ENCODE data around the gene MAGI2. TPM values are rescaled to one million over a fixed set of nuclear protein-coding genes. Genes with fewer than 3 reads are reported as not detected.
"Not testable (repeated sequence)": the region's sequence is repeated elsewhere in the genome, so short reads cannot be mapped to it uniquely, and the experiment has no call there.

The MAGI2 gene
- total RNA-seq, 1 donor from 2014 or later = 6.0 TPM

GRCh38 chr7:79064187-79064823, 389.2 kb downstream of the MAGI2 start:
- no peak for DNase-seq (ENCODE audit: low read depth)

DNA sequence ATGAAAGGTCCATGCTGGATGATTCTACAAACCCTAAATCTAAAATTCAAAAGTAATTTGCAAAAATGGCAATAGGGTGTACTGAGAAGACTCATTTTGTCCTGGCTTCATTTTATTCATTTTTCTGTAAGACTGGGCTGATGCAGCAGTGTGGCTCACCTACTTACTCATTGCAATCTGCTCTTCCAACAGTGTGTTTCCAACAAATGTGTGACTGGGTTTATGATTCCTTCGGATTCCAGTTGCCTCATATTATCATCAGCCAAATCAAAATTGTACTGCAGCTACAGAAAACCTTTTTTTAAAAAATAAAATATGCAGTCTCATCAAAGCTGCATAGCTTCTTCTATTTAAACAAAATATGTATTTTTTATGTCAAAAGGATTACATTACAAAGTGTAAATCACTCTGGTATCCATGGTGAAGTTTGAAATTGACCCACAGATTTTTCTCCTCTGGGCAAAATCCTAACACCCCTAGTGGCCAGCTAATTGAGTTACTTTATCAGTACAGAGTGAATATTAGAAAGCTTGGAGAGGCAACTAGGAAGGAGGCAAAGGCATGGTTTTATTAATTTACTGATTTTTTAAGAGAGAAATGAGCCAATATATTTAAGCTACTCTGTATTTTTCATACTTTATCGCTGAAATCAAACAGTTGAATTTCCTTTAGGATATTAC, 390.3 kb downstream of the MAGI2 start:
- no peak for DNase-seq (ENCODE audit: low read depth)

- DNase-seq (ENCODE audit: low read depth) = no peak
These were observed 393.0 kb downstream of the MAGI2 start for GRCh38 chr7:79060498-79060897.

DNA sequence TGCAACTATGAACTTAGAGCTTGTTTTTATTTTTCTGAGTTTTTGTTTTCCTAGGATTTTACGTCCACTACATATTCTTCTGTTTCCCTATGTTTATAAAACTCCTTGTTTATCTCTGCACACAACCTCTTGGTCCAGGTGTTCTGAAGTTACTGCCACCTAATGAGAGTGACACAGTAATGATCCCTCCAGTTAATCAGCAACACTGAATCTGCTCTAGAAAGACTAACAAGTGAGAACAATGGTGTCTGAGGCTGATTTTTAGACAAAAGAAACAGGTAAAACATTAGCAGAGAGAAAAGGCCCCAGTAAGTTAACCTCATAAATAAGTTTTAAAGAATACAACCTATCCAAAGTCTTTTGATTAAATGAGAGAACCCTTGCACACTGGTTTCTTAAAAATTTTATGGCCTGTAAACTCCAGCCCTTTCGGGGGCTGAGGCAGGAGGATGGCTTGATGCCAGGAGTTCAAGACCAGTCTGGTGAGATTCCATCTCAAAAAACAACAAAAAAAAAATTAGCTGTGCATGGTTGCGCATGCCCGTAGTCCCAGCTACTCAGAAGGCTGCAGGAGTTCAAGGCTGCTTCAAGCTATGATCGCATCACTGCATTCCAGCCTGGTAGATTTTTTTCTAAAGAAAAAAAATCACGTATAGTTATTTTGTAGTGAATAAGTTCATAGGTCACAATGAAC, 397.6 kb downstream of the MAGI2 start:
- no peak for DNase-seq (ENCODE audit: low read depth)

DNA sequence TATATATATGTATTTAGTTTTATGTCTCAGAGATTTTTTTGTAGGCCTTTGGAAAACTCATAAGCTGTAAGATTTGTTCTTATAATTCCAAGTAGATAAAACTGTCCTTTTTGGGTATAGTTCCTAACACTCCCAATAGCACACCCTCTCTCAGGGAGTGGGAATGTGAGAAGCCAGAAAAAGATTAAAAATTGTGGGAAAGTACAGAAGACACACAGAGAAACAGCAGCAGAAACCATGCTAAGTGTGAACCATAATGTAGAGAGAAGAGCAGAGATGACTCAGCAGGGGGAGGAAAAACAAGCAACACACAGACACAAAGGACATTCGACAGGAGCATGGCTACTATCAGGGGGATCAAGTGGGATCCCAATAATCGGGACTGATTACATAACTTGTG, 401.6 kb downstream of the MAGI2 start:
- DNase-seq (ENCODE audit: low read depth) = peak; percentile 10

- DNase-seq (ENCODE audit: low read depth) = peak; percentile 65
These were observed 402.9 kb downstream of the MAGI2 start for GRCh38 chr7:79050603-79051002.

- DNase-seq (ENCODE audit: low read depth) = peak; percentile 6
These were observed 407.4 kb downstream of the MAGI2 start for GRCh38 chr7:79046061-79046460.

- no peak for DNase-seq (ENCODE audit: low read depth)
These were observed 416.5 kb downstream of the MAGI2 start for GRCh38 chr7:79037001-79037400.

DNA sequence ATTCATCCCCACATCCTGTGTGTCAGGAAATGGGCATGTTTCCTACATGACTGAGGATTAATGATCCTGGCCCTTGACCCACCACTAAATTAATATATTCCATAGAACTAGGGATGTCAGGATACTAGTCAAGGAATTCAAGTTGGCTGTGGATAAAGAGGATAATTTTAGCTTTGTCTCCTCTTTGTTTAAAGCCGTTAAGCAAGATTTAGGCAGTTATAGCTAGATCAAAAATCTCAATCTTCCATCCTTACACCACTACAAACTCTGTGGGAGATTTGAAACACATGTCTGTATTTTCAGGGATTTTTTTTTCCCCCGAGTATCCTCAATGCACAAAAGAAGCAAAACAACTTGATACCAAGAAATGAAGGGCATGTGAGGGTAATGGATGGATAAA, 417.1 kb downstream of the MAGI2 start:
- DNase-seq (ENCODE audit: low read depth) = no peak

GRCh38 chr7:79035858-79036257, 417.6 kb downstream of the MAGI2 start:
- DNase-seq (ENCODE audit: low read depth) = no peak

DNA sequence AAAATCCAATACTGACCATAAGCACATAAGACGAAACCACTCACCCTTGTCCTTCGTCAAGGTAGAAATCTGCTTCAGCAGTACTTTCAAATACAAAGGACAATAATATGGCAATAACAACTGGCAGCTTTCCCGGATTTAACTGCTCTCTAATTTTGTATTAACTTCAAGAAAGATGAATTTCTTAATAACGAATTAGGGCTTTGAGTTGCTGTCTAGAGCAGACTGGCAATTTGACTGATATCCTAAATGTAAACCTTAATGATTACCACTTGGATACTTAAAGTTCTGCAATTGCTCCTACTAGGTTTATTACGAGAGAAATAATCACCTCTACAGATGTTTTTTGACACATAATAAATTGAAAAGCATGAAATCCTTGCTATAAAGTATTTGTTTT, 418.7 kb downstream of the MAGI2 start:
- no peak for DNase-seq (ENCODE audit: low read depth)

DNA sequence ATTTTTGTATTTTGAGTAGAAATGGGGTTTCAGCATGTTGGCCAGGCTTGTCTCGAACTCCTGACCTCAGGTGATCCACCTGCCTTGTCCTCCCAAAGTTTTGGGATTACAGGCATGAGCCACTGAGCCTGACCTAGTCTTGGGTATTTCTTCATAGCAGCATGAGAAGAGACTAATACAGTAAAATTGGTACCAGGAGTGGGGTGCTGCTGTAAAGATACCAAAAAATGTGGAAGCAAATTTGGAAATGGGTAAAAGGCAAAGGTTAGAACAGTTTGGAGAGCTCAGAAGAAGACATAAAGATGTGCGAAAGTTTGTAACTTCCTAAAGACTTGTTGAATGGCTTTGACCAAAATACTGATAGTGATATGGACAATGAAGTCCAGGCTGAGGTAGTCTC, 433.8 kb downstream of the MAGI2 start:
- DNase-seq (ENCODE audit: low read depth) = not testable (repeated sequence)

DNA sequence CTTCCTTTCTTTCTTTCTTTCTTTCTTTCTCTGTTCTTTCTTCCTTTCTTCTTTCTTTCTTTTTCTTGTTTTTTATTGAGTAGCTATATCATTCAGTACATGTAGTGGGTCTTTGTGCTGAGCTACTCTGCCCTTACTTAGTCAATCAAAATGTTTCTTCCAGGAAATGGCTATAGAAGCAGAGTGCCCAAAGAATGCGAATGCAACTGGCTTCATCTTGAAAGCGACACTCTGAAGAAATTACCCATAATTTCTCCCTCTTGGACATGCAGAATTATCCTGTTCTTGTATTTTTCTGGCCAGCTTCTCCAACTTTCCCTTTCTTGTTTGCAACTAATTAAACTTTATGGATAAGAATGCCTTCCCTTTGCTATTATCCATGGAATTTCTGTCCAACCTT, 441.5 kb downstream of the MAGI2 start:
- DNase-seq (ENCODE audit: low read depth) = no peak

DNA sequence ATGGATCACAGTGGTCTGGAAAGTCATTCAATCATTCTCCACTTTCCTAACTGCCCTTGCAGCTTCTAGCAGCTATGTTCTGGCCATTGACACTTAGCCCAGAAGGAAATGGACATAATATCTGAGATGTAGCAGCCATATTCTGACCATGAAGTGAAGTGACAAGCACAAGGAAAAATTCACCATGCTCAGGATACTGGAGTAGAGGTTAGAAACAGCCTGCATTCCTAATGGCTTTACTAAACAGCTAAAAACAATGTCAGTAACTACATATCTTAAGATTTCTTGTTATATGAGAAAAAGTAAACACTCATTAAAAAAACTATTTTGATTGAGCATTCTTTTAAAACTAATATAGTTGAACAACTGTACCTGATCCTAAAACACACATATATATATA, 443.8 kb downstream of the MAGI2 start:
- no peak for DNase-seq (ENCODE audit: low read depth)

DNA sequence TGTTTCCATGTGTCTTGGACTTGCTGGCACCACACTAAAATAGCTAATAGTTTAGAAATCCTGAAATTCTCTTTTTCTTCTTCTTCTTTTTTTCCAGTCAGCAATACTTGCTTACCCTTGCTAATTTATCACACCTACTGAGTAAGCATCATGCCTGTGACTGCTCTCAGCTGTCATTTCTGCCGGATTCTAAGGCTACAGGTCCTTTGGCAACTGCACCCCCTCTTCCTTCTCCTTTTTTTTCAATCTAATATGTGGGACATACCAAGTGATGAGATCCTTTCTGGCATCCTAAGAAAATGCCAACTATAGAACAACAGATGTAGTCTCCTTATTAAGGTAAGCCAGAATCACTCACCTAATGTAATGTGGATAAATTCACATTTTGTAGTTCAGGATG, 444.7 kb downstream of the MAGI2 start:
- DNase-seq (ENCODE audit: low read depth) = no peak

GRCh38 chr7:78996013-78996412, 457.5 kb downstream of the MAGI2 start:
- no peak for DNase-seq (ENCODE audit: low read depth)

- no peak for DNase-seq (ENCODE audit: low read depth)
These were observed 460.1 kb downstream of the MAGI2 start for GRCh38 chr7:78993341-78993740.

- DNase-seq (ENCODE audit: low read depth) = no peak
These were observed 468.0 kb downstream of the MAGI2 start for GRCh38 chr7:78985509-78985908.

- no peak for DNase-seq (ENCODE audit: low read depth)
These were observed 470.0 kb downstream of the MAGI2 start for GRCh38 chr7:78983483-78983882.

GRCh38 chr7:78970440-78970916, 483.0 kb downstream of the MAGI2 start:
- DNase-seq (ENCODE audit: low read depth) = no peak

DNA sequence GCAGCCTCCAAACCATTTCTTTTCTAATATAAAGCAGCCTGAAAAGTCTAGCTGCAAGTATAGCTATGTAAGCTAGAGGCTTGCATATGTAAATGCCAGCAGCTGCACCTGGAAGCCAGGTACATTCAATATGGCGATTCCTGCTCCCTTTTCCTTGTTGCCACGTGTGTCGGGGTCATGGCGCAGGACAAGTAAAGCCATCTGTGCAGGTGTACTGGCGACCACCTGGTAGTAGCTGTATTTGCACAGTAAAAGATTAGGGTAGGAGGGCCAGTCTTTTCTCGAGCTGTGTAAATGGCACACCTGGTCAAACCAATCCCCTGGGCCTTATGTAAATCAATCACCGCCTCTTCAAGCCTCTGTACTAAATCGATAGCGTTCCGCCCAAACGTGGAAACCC, 484.5 kb downstream of the MAGI2 start:
- DNase-seq (ENCODE audit: low read depth) = no peak

GRCh38 chr7:78967561-78967960, 485.9 kb downstream of the MAGI2 start:
- DNase-seq (ENCODE audit: low read depth) = not testable (repeated sequence)

All from myocyte (in vitro differentiated cells).